GM21526 (cell line): ENCODE measurements around the gene SPTLC2.

Experiments
- ATAC-seq: cut with Tn5 transposase; IDR thresholded peaks from one replicate; pipeline ENCODE4 v1.9.1; 2021; ENCODE audit warnings: moderate library complexity; ENCODE audit not compliant: unreplicated experiment, low FRiP score

Gene SPTLC2

DNA sequence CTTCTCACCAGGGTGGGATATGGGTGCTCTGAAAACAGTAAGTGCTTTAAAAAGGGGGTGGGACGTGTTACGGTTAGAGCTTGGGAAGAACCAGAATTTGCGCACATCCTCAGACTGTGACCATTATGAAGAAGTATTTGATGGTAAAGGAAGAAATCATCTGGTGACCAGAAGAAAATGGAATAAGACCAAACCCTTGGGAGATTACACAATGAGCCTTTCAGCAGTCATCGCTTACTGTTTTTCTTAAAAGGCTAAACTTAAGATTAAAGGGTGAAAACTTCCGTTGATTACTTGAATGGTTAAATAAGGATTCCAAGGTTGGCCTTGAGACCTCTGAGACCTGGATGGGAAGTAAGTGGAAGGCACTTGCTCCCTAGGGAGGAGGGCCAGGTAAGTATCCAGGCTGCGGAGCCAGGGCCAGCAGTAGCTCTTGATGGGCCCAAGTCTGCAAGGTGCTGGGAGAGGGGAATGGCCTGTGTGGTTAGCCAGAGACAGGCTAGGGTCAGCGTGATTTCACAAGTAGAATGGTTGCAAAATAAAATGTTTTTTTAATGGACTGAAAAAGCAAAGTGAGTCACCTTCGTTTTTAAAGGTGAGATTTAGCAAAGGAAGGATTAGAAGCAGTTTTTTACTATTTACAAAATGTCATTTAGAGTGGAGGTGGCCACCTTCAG is 104.8 kb downstream of the SPTLC2 start:
- no peak for ATAC-seq

GRCh38 chr14:77509366-77509765 is 107.1 kb downstream of the SPTLC2 start:
- no peak for ATAC-seq

- no peak for ATAC-seq
These were observed 107.6 kb downstream of the SPTLC2 start for GRCh38 chr14:77508876-77509275.

GRCh38 chr14:77508249-77508648 is 108.2 kb downstream of the SPTLC2 start:
- ATAC-seq: no peak

DNA sequence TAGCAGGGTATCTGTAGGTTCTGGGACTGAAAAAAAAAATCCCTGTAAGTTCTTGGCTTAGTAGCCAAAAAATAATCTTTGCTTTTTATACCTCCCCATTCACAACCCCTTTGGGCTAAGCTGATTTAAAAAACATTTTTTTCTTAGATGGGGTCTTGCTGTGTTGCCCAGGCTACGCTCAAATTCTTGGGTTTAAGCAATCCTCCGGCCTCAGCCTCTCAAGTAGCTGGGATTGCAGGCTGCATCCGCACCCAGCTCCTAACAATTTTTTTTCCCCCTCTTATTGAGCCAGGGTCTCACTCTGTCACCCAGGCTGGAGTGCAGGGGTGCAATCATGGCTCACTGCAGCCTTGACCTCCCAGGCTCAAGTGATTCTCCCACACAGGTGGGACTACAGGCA is 108.7 kb downstream of the SPTLC2 start:
- no peak for ATAC-seq

GRCh38 chr14:77505031-77505430 is 111.4 kb downstream of the SPTLC2 start:
- no peak for ATAC-seq

- no peak for ATAC-seq
These were observed 113.3 kb downstream of the SPTLC2 start for GRCh38 chr14:77503138-77503537.

GRCh38 chr14:77502109-77502782 is 114.2 kb downstream of the SPTLC2 start:
- ATAC-seq: no peak

- peak; percentile 44 for ATAC-seq
These were observed 117.4 kb downstream of the SPTLC2 start for GRCh38 chr14:77498984-77499527.

DNA sequence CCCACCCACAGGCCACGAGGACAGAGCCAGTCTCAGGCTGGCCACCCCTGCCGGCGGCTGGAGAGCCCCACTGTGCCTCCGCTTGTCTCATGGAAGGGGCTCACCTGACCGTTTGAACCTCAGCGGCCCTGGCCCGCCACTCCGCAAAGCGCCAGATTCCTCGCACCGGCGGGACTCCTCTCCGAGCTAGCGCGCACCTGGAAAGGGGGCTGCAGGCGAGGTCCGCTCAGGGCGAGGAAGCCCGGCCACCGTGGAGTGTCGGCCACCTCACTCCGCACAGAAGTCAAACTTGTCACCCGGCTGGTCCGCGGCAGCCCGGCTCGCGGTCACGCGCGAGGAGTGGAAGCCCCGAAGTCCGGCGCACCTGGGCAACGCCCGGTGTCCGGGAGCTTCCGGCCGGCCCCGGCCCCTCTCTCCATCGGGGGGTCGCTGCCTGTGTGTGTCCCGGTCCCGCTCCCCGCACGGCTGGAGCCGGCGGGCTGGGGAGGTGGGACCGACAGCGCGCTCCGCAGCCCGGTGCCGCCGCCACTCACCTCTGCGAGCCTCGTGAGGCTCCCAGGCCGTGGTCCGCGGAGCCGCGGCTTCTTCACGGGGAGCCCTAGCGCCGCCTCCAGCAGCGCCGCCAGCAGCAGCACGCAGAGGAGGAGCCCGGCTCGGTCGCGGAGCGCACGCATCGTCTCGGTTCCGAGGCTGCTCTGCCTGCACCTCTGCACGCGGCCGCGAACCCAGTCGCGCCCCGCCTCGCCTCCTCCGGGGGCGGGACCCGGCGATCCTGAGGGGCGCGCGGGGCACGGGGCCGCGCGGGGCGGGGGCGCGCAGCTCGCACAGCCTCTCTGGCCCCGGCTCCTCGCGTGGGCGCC is 118.1 kb downstream of the SPTLC2 start, which contains the start of gene ISM2:
Gene ISM2, minus strand, starts transcription at position 697 of the 860 bp plus-strand sequence. Its CDS starts 23 bp downstream, at position 674.
- peak; percentile 64 for ATAC-seq

- ATAC-seq: no peak
These were observed 121.1 kb downstream of the SPTLC2 start for GRCh38 chr14:77495334-77495733.

GRCh38 chr14:77491056-77491455 is 125.4 kb downstream of the SPTLC2 start:
- no peak for ATAC-seq

GRCh38 chr14:77490347-77490986 is 126.0 kb downstream of the SPTLC2 start:
- no peak for ATAC-seq

GRCh38 chr14:77489041-77489440 is 127.4 kb downstream of the SPTLC2 start:
- no peak for ATAC-seq

DNA sequence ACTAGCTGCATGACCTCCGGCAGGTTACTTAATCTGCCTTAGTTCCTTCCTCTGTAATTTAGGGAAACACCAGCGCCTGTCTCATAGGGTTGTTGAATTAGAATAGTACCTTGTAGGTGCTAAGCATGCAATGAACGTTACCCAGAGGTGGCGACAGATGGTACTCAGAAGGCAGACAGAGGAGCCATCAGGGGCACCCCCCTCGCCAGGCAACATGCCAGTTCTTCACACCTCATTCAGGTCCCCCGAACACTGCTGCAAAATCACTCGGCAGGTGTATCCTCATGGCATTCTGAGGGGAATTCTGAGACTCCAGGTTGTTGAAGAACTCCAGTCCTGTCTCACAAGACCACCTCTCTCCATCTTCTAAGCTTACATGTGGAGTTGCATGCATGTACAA is 127.9 kb downstream of the SPTLC2 start:
- ATAC-seq: no peak

GRCh38 chr14:77485901-77486678 is 130.3 kb downstream of the SPTLC2 start:
- no peak for ATAC-seq

GRCh38 chr14:77485256-77485655 is 131.2 kb downstream of the SPTLC2 start:
- ATAC-seq: no peak

GRCh38 chr14:77482422-77482821 is 134.0 kb downstream of the SPTLC2 start:
- no peak for ATAC-seq

DNA sequence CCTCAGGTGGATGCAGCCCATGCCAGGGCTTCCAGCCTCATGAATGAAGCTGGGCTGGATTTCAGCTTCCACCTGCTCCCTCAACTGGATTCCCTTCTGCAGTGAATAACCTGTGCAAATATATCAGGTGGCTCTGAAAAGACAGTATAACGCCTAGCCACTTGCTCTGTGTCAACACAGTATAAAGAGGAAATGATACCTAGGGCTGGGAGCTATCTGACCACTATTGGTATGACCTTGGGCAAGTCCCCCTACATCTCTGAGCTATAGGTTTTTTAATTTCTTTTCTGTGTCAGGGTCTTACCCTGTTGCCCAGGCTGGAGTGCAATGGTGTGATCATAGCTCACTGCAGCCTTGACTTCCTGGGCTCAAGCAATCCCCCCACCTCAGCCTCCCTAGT is 137.6 kb downstream of the SPTLC2 start:
- peak; percentile 83 for ATAC-seq

- no peak for ATAC-seq
These were observed 138.4 kb downstream of the SPTLC2 start for GRCh38 chr14:77478029-77478428.
